HFF-Myc (cell line): ENCODE data around the gene FANCC.
"Not testable (repeated sequence)": the region's sequence is repeated elsewhere in the genome, so short reads cannot be mapped to it uniquely, and the experiment has no call there.

Experiments used
- DNase-seq: peaks from one replicate; pipeline ENCODE4 v3.0.0-alpha.2; 2011; ENCODE audit warnings: low read depth; ENCODE audit errors: extremely low read depth
- H3K4me3 ChIP-seq: replicated peaks from 2 replicates; pipeline ENCODE4 v1.5.1; 2011; ENCODE audit warnings: low read depth, mild to moderate bottlenecking, control low read depth, low read length
- TF ChIP-seq, protein P1 (sequence below): IDR thresholded peaks from 2 replicates; pipeline ENCODE4 v1.5.1; 2012; ENCODE audit warnings: mild to moderate bottlenecking, low read depth, low read length, control low read depth; ENCODE audit errors: missing control alignments

FANCC gene

DNA sequence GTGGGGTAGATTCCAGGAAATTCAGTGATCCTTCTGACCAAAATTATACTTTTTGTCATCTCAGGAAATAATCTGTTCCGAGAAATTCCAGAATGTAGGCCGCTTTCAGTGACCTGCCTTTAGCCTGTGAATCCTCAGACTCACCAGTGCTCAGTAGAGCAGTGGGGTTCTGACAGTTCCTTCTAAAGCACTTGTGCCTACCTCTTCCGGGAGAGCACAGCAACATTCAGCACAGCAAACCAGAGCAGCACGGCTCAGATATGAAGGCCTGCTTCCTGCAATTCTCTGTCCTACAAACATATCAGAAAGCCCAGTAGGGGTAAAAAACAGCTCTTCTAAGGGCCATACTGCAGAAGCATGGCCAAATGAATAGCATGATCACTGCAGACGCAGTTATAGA is 15.0 kb downstream of the FANCC start:
- TF ChIP-seq, protein P1, sequence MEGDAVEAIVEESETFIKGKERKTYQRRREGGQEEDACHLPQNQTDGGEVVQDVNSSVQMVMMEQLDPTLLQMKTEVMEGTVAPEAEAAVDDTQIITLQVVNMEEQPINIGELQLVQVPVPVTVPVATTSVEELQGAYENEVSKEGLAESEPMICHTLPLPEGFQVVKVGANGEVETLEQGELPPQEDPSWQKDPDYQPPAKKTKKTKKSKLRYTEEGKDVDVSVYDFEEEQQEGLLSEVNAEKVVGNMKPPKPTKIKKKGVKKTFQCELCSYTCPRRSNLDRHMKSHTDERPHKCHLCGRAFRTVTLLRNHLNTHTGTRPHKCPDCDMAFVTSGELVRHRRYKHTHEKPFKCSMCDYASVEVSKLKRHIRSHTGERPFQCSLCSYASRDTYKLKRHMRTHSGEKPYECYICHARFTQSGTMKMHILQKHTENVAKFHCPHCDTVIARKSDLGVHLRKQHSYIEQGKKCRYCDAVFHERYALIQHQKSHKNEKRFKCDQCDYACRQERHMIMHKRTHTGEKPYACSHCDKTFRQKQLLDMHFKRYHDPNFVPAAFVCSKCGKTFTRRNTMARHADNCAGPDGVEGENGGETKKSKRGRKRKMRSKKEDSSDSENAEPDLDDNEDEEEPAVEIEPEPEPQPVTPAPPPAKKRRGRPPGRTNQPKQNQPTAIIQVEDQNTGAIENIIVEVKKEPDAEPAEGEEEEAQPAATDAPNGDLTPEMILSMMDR, result no peak

DNA sequence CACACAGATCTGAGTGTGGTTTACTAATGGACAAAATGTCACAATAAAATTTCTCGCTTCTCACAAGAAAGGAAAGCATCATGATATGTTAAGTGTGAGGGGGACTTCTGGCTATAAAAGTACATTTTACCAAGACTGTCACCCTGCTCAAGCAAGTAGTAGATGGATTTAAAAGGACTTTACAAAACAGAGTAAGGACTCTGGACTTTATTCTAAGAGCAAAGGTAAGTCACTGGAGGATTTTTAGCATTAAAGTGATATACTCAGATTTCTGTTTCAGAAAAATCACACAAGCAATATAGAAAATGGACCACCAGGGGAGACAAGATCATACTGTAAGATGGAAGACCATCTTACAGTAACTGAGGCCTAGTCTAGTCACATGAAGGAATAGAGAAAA is 19.7 kb downstream of the FANCC start:
- no peak overlapping the region for H3K4me3 ChIP-seq
- DNase-seq, result no peak
- TF ChIP-seq, protein P1, result no peak

More for the DNA sequence above, 15.0 kb downstream of the FANCC start:
- no peak for DNase-seq
- H3K4me3 ChIP-seq, result no peak overlapping the region

DNA sequence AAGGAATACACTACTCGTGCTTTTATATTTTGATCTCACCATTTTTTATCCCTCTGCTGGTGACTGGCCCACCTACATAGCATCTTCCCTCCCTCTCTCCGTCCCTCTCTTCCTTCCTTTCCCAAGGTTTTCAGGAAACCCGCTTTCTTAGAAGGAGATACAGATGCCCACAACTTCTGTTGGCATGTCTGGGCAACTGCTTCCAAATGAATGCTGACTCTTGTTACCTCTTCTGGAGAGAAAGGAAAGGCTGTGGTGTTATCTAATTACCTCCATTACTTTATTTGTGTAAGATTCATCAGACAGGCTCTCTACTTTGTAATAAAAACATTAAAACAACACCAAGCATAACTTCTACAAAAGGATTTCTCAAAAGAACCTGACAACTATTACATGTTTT is 20.2 kb downstream of the FANCC start:
- no peak overlapping the region for H3K4me3 ChIP-seq
- no peak for DNase-seq
- TF ChIP-seq, protein P1, result no peak

DNA sequence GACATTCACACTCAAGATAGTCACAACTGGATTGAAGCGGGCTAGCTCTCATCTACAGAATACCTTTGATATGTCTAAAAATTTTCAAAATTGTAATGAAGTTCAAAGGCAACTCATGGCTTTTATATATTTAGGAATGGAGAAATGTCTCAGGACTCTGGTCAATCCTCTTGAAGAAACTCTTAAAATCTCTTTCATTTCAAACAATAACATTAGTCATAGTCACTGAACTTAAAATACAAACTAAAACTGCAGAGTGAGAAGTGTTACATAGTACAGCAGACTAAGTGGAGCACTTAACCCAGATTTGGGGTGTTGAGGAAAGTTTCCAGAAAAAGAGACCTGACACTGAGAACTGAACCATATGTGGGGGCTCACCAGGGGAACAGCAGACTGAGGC is 20.7 kb downstream of the FANCC start:
- no peak for DNase-seq
- TF ChIP-seq, protein P1, result no peak
- H3K4me3 ChIP-seq, result no peak overlapping the region

DNA sequence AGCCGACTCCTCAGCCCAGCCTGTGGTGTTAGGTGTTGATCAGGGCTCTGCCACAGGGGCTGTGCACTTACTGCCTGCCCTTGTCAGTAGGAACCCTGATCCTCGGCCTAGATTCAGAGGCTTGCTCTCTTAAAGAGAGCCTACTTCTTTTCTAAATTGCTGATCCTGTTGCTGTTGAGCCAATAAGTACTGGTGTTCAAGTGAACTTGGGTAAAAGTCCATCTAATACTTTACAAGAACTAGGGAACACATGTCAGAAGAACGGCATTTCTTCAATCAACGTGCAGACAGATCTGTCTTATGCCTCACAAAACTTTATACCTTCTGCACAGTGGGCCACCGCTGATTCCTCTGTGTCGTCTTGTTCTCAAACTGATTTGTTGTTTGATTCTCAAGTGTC is 24.2 kb downstream of the FANCC start:
- H3K4me3 ChIP-seq, DNase-seq: not testable (repeated sequence)

DNA sequence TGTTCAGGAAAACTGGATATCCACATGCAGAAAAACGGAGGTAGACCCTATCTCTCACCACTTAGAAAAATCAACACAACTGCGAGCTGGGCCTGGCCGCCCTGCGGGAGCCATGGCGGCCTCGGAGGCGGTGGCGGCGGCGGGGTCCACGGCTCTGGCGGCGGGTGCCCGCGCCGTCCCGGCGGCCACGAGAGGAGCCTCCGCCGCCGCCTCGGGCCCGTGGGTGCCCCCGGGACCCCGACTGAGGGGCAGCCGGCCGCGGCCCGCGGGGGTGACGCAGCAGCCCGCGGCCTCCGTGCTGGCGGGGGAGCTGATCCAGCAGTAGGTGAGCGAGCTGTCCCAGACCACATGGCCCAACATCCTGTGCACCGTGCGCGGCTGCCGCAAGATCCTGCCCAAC is 25.3 kb downstream of the FANCC start:
- no peak for DNase-seq
- TF ChIP-seq, protein P1, result no peak
- no peak overlapping the region for H3K4me3 ChIP-seq

DNA sequence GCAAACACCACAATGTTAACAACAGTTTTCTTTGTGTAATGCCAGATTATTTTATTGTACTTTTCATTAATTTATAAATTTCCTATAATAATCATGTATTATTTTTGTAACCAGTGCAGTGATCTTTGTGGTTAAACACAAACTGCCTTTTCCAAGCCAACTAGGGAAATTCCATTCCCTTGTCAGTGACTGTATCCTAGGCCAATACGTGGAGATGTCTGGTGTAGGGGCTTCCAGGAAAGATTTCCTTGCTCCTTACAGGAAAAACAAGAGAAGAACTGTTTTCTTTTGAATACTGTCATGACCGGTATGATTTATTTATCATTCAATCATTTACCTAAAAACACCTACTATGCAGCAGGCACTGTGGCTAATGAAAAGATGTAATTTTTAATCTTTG is 31.4 kb downstream of the FANCC start:
- TF ChIP-seq, protein P1, result no peak
- H3K4me3 ChIP-seq, result no peak overlapping the region
- DNase-seq, result no peak
